Body of pancreas (tissue), 4 donors: ENCODE measurements around the gene SNX20. TPM values are rescaled to one million over a fixed set of nuclear protein-coding genes. Genes with fewer than 3 reads are reported as not detected.

Experiments
- ATAC-seq: fragments of 150-250 bp; one replicate; pipeline ENCODE4 v1.9.1; 2016
- DNase-seq, 4 donors: peaks; one replicate each; pipeline ENCODE4 v3.0.0-alpha.2; 2019
- H3K27ac ChIP-seq, 4 donors: fragments of 200-600 bp; sonication (generic); 1 replicate in 3 of 4; 2 replicates in 1 of 4; pipeline versions ENCODE4 v1.5.1 to v1.6.1; 2016 to 2019; ENCODE audit warnings: mild to moderate bottlenecking in 1 of 4, mixed read lengths in 1 of 4, moderate library complexity in 1 of 4
- H3K27me3 ChIP-seq, 2 donors: fragments of 200-600 bp; sonication (generic); one replicate each; pipeline ENCODE4 v1.6.0; 2016; ENCODE audit warnings: mild to moderate bottlenecking in 1 of 2
- H3K36me3 ChIP-seq, 2 donors: fragments of 200-600 bp; sonication (generic); replicated peaks in 1 of 2; 2 replicates each; pipeline ENCODE4 v1.5.1; 2016; ENCODE audit warnings: low read depth in 2 of 2; ENCODE audit not compliant: insufficient read depth in 1 of 2
- H3K4me1 ChIP-seq: fragments of 200-600 bp; sonication (generic); one replicate; pipeline ENCODE4 v1.6.0; 2016
- H3K4me3 ChIP-seq, 2 donors: fragments of 200-600 bp; sonication (generic); 1 replicate in 1 of 2; 2 replicates in 1 of 2; pipeline ENCODE4 v1.5.1; 2016 to 2019
- H3K9me3 ChIP-seq, 3 donors: fragments of 200-600 bp; sonication (generic); 1 replicate in 2 of 3; 2 replicates in 1 of 3; pipeline ENCODE4 v1.5.1; 2016
- POLR2A ChIP-seq, 3 donors: fragments of 450-650 bp; IDR thresholded peaks; one replicate each; pipeline ENCODE4 v1.6.1; 2016; ENCODE audit warnings: antibody characterized with exemption in 3 of 3, mild to moderate bottlenecking in 2 of 3
- WGBS, 2 donors: methylation state at CpG; one replicate each; pipeline ENCODE4 v1.1.5; 2017; 5-methylcytosine and 5-hydroxymethylcytosine counted together
- intact Hi-C: fragments of 100-400 bp; cut with DNase I; formaldehyde crosslinking; loops from one replicate; pipeline ENCODE4 v1.15.1; 2023
- total RNA-seq, 2 donors: library from RNA; depleted of rRNA; stranded (reverse); fragments of >200 nt; gene quantifications; one replicate each; pipeline ENCODE4 v1.1.0, GENCODE V29; 2016
- TF ChIP-seq, protein P1 (sequence below), 7 experiments: fragments of 450-650 bp in 4 of 7; fragments of 200-600 bp in 3 of 7; sonication (generic) in 3 of 7; IDR thresholded peaks; one replicate each; pipeline ENCODE4 v1.5.1; 2016 to 2019; ENCODE audit warnings: antibody characterized with exemption in 7 of 7

Gene SNX20, protein sequence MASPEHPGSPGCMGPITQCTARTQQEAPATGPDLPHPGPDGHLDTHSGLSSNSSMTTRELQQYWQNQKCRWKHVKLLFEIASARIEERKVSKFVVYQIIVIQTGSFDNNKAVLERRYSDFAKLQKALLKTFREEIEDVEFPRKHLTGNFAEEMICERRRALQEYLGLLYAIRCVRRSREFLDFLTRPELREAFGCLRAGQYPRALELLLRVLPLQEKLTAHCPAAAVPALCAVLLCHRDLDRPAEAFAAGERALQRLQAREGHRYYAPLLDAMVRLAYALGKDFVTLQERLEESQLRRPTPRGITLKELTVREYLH
- total RNA-seq: 1 to 10 TPM in 1 of 2 donors, under 1 TPM in 1; 0.99 to 2.1 TPM

DNA sequence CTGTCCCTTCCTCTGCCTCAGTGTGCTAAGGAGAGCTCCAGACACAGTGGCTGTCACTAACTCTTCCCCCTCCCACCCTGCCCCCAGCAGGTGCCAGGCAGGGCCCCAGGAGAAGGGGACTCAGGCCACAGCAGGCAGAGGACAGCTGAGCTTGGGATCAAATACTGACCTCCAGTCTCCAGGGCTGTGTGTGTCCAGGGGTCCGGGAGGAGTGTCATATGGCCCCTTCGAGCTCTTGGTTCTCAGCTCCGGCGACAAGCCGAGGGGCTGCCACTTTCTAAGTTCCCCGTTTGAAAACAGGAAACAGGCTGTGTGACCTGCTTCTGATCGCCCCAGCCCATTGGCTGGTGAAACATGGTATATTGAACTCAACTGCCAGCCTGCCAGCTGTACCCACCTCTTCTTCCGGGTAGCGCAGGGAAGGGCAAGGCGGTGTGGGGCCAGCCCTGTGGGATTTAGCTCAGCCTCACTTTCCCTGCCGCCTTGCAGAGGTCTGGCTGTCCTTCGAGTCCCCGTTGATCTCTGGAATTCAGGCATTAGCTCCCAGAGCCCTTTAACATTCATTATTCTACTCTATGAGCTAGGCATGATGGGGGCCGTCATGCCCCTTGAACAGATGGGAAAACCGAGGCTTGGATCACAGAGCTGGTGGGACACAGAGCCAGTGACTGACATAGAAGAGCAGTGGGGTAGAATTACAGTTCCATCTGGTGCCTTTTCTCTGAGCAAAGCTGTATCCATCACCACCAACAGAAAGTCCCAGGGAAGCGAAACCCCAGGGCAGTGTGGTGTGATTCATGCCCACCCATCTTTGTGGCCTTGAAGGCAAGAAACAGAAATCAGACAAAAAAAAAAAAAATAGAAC lies at the start of gene SNX20:
SNX20 (minus strand) TSS at position 292 of the 865 bp plus-strand sequence. CDS start 3,786 bp downstream, outside the sequence.
- H3K4me1 ChIP-seq: no peaks in the 10 kb centered on the region
- H3K27ac ChIP-seq: peak within 1 kb of the TSS in 1 of 4 donors; percentile 3
- TF ChIP-seq POLR2A (IDR thresholded peaks at IDR 0.05): peak in 1 of 3 donors; percentile 13
- TF ChIP-seq, protein P1, sequence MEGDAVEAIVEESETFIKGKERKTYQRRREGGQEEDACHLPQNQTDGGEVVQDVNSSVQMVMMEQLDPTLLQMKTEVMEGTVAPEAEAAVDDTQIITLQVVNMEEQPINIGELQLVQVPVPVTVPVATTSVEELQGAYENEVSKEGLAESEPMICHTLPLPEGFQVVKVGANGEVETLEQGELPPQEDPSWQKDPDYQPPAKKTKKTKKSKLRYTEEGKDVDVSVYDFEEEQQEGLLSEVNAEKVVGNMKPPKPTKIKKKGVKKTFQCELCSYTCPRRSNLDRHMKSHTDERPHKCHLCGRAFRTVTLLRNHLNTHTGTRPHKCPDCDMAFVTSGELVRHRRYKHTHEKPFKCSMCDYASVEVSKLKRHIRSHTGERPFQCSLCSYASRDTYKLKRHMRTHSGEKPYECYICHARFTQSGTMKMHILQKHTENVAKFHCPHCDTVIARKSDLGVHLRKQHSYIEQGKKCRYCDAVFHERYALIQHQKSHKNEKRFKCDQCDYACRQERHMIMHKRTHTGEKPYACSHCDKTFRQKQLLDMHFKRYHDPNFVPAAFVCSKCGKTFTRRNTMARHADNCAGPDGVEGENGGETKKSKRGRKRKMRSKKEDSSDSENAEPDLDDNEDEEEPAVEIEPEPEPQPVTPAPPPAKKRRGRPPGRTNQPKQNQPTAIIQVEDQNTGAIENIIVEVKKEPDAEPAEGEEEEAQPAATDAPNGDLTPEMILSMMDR (IDR thresholded peaks at IDR 0.05): no peak
- H3K27me3 ChIP-seq: no peaks in the 10 kb centered on the region
- no peak for ATAC-seq
- peak in 1 of 4 donors; percentile 48 for DNase-seq
- no peaks in the 10 kb centered on the region for H3K36me3 ChIP-seq
- intact Hi-C loops: no loop called here
- WGBS, 2 donors: 51 to 67% methylated on average over 7 to 16 of the region's 16 CpGs
- H3K4me3 ChIP-seq: no peak within 1 kb of the TSS
- H3K9me3 ChIP-seq: no peaks in the 10 kb centered on the region

DNA sequence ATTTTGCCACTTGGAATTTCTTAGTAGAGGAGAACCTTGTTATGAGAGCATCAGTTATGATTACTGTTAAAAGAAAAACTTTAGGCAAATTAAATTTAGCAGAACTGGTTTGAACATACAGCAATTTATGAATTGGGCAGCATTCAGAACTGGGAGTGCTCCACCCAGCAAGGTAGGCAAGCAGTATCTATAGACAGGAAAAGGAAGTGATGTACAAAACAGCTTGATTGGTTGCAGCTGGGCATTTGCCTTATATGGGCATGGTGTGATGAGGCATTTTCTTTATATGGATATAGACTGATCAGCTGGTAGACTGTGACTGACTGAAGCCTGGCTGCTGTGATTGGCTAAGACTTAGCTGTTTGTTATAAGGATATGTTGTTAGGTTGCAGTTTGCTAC lies 43.2 kb upstream of the SNX20 start:
- ATAC-seq: no peak
- peaks cover 5% of the 10 kb centered on the region for H3K4me1 ChIP-seq

DNA sequence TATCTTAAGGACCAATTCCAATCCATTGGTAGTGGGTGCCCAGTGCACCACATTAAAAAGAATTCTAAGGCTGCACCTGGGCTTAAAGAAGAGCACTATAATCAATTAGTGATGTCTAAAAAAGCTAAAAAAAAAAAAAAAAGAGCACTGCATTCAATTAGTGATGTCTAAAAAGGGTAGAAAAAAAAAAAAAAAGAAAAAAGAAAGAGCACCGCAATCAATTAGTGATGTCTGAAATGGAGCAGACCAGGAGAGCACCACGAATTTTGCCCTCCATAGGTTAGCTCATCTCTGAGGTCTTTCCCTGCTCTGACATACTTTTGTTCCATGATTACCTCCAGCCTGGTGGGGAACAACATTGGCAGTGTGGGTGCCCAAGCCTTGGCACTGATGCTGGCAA lies 41.8 kb upstream of the SNX20 start:
- no peak for TF ChIP-seq POLR2A (IDR thresholded peaks at IDR 0.05)
- TF ChIP-seq, protein P1 (IDR thresholded peaks at IDR 0.05): no peak

More for the DNA sequence above, 43.2 kb upstream of the SNX20 start:
- TF ChIP-seq, protein P1 (IDR thresholded peaks at IDR 0.05): no peak
- TF ChIP-seq POLR2A (IDR thresholded peaks at IDR 0.05): no peak
- Histone ChIP-seq H3K27ac (no peak overlapping the region), H3K4me3 (no peak overlapping the region), H3K9me3 (no peaks in the 10 kb centered on the region), H3K36me3 (no peaks in the 10 kb centered on the region), H3K27me3 (no peaks in the 10 kb centered on the region)
- DNase-seq: no peak
- intact Hi-C loops: no loop called here

DNA sequence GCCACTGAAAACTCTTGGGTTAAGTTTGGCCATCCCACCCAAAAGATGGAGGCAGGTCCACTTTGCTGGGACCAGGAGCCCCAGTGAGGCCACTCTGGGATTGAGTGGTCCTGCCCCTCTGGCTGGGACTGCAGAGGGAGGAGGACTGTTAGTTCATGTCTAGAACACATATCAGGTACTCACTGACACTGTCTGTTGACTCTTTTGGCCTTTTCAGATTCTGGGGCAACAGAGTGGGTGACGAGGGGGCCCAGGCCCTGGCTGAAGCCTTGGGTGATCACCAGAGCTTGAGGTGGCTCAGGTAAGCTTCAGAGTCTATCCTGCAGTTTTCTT lies 41.3 kb upstream of the SNX20 start:
- Histone ChIP-seq H3K27me3 (no peaks in the 10 kb centered on the region), H3K4me3 (no peak overlapping the region), H3K4me1 (peaks cover 5% of the 10 kb centered on the region), H3K27ac (peak overlapping the region in 1 of 4 donors; percentile 25), H3K9me3 (no peaks in the 10 kb centered on the region), H3K36me3 (no peaks in the 10 kb centered on the region)
- ATAC-seq (no peak), DNase-seq (no peak)
- WGBS, 2 donors: 100% methylated on average over 1 of the region's 1 CpG
- TF ChIP-seq, protein P1 (IDR thresholded peaks at IDR 0.05): no peak
- no peak for TF ChIP-seq POLR2A (IDR thresholded peaks at IDR 0.05)
- intact Hi-C loops: no loop called here

More for the DNA sequence above, 41.8 kb upstream of the SNX20 start:
- intact Hi-C loops: no loop called here
- peaks cover 5% of the 10 kb centered on the region for H3K4me1 ChIP-seq
- no peak for DNase-seq
- no peaks in the 10 kb centered on the region for H3K9me3 ChIP-seq
- no peak overlapping the region for H3K27ac ChIP-seq
- no peaks in the 10 kb centered on the region for H3K36me3 ChIP-seq
- no peak overlapping the region for H3K4me3 ChIP-seq
- WGBS, 2 donors: 83 to 84% methylated on average over 2 of the region's 2 CpGs
- no peak for ATAC-seq
- no peaks in the 10 kb centered on the region for H3K27me3 ChIP-seq
